CD14-positive monocyte (primary cell): ENCODE results near the gene RBFOX2. TPM values are rescaled to one million over a fixed set of nuclear protein-coding genes. Genes with fewer than 3 reads are reported as not detected.

ENCODE experiments used
- DNase-seq, 3 donors: peaks; one replicate each; pipeline ENCODE4 v3.0.0-alpha.2; 2011 to 2022
- H2AFZ ChIP-seq: 2 replicates; pipeline ENCODE4 v1.6.0; 2012; ENCODE audit warnings: mild to moderate bottlenecking, low read depth, low read length, inconsistent platforms; ENCODE audit not compliant: insufficient read depth, poor library complexity, severe bottlenecking
- H3K27ac ChIP-seq, 2 donors: 1 replicate in 1 of 2; 2 replicates in 1 of 2; pipeline ENCODE4 v1.5.1; 2012 to 2013; ENCODE audit warnings: low read length in 2 of 2, control low read depth in 1 of 2, inconsistent platforms in 1 of 2, low read depth in 1 of 2, mild to moderate bottlenecking in 1 of 2
- H3K27me3 ChIP-seq, 2 donors: one replicate each; pipeline versions ENCODE4 v1.6.0 to v1.6.1; 2011 to 2013; ENCODE audit warnings: low read length in 2 of 2; ENCODE audit not compliant: control insufficient read depth in 2 of 2, insufficient read depth in 2 of 2
- H3K36me3 ChIP-seq, 2 donors: replicated peaks in 1 of 2; 1 replicate in 1 of 2; 2 replicates in 1 of 2; pipeline versions ENCODE4 v1.5.1 to v1.6.1; 2012 to 2013; ENCODE audit warnings: low read length in 2 of 2, control low read depth in 1 of 2, inconsistent platforms in 1 of 2, mild to moderate bottlenecking in 1 of 2; ENCODE audit not compliant: insufficient read depth in 2 of 2, control insufficient read depth in 1 of 2
- H3K4me1 ChIP-seq, 2 donors: 1 replicate in 1 of 2; 2 replicates in 1 of 2; pipeline versions ENCODE4 v1.5.1 to v1.6.1; 2012 to 2013; ENCODE audit warnings: low read length in 2 of 2, control low read depth in 1 of 2, inconsistent platforms in 1 of 2, mild to moderate bottlenecking in 1 of 2, moderate library complexity in 1 of 2; ENCODE audit not compliant: insufficient read depth in 2 of 2, control insufficient read depth in 1 of 2
- H3K4me2 ChIP-seq: replicated peaks from 2 replicates; pipeline ENCODE3; 2012; ENCODE audit warnings: low read length, moderate library complexity, mild to moderate bottlenecking; ENCODE audit not compliant: poor library complexity, severe bottlenecking; ENCODE audit errors: extremely low read depth
- H3K4me3 ChIP-seq, 3 experiments: fragments of 200-600 bp in 1 of 3; sonication (generic) in 1 of 3; replicated peaks in 1 of 3; 1 replicate in 2 of 3; 2 replicates in 1 of 3; pipeline ENCODE4 v1.5.1; 2011 to 2013; ENCODE audit warnings: low read length in 3 of 3, mild to moderate bottlenecking in 3 of 3, control low read depth in 2 of 3, low read depth in 2 of 3, inconsistent platforms in 1 of 3, moderate library complexity in 1 of 3
- H3K79me2 ChIP-seq: 2 replicates; pipeline ENCODE4 v1.6.0; 2012; ENCODE audit warnings: mild to moderate bottlenecking, control low read depth, inconsistent platforms, low read length, moderate library complexity; ENCODE audit not compliant: insufficient read depth
- H3K9ac ChIP-seq: 2 replicates; pipeline ENCODE4 v1.6.0; 2017; ENCODE audit warnings: low read length, mild to moderate bottlenecking; ENCODE audit not compliant: insufficient read depth, poor library complexity, severe bottlenecking
- H3K9me3 ChIP-seq, 2 donors: replicated peaks in 1 of 2; 1 replicate in 1 of 2; 2 replicates in 1 of 2; pipeline versions ENCODE4 v1.5.1 to v1.6.1; 2012 to 2013; ENCODE audit warnings: low read length in 2 of 2, control low read depth in 1 of 2; ENCODE audit not compliant: control insufficient read depth in 1 of 2, insufficient read depth in 1 of 2
- H4K20me1 ChIP-seq: 2 replicates; pipeline ENCODE4 v1.6.0; 2012; ENCODE audit warnings: mild to moderate bottlenecking, low read length, control low read depth, moderate library complexity; ENCODE audit not compliant: insufficient read depth
- H3K27ac Mint-ChIP-seq, 7 donors: one replicate each; pipeline ENCODE4 v1.8.0; 2020; ENCODE audit warnings: mild to moderate bottlenecking in 7 of 7, mixed read lengths in 7 of 7, moderate library complexity in 6 of 7, inconsistent platforms in 2 of 7
- H3K27me3 Mint-ChIP-seq, 3 donors: one replicate each; pipeline ENCODE4 v1.8.0; 2021 to 2022; ENCODE audit warnings: low read depth in 3 of 3, mild to moderate bottlenecking in 3 of 3, mixed read lengths in 3 of 3, moderate library complexity in 3 of 3, inconsistent platforms in 1 of 3
- H3K36me3 Mint-ChIP-seq, 2 donors: one replicate each; pipeline ENCODE4 v1.8.0; 2020; ENCODE audit warnings: mixed read lengths in 2 of 2, inconsistent platforms in 1 of 2, mild to moderate bottlenecking in 1 of 2
- H3K4me1 Mint-ChIP-seq: one replicate; pipeline ENCODE4 v1.8.0; 2020; ENCODE audit warnings: mild to moderate bottlenecking, mixed read lengths
- H3K4me3 Mint-ChIP-seq, 2 donors: one replicate each; pipeline ENCODE4 v1.8.0; 2020; ENCODE audit warnings: mild to moderate bottlenecking in 2 of 2, mixed read lengths in 2 of 2, moderate library complexity in 1 of 2
- H3K9me3 Mint-ChIP-seq, 7 donors: one replicate each; pipeline ENCODE4 v1.8.0; 2020 to 2022; ENCODE audit warnings: mixed read lengths in 7 of 7, mild to moderate bottlenecking in 6 of 7, moderate library complexity in 6 of 7, inconsistent platforms in 2 of 7
- CTCF ChIP-seq: fragments of 200-600 bp; IDR thresholded peaks from one replicate; pipeline ENCODE4 v1.8.0; 2022; ENCODE audit warnings: antibody characterized with exemption, mild to moderate bottlenecking
- WGBS: methylation state at CpG from one replicate; pipeline ENCODE4 v1.1.5; 2013; ENCODE audit warnings: missing lambda C conversion rate; ENCODE audit not compliant: insufficient coverage; 5-methylcytosine and 5-hydroxymethylcytosine counted together
- intact Hi-C, 2 donors: fragments of 100-400 bp; cut with micrococcal nuclease; formaldehyde crosslinking; loops; one replicate each; pipeline versions ENCODE4 v1.15.0 to v1.15.1; 2023
- polyA plus RNA-seq, 3 donors: library from polyadenylated mRNA; depleted of rRNA in 1 of 3; unstranded in 2 of 3; stranded (reverse) in 1 of 3; fragments of 300-500 nt in 2 of 3; fragments of >200 nt in 1 of 3; fragmentation: Illumina TruSeq in 2 of 3; gene quantifications; 1 replicate in 2 of 3; 2 replicates in 1 of 3; pipeline ENCODE4 v1.2.3, GENCODE V29; 2012 to 2021

Gene RBFOX2
- polyA plus RNA-seq, 3 donors = not detected

- H3K27ac Mint-ChIP-seq = no peak overlapping the region
- WGBS = no CpG with 5 or more reads among the region's 2 CpGs
- H3K4me3 Mint-ChIP-seq = no peak overlapping the region
- H3K36me3 Mint-ChIP-seq = no peaks in the 10 kb centered on the region
- Histone ChIP-seq H2AFZ (no peak overlapping the region), H3K4me2 (no peak overlapping the region), H3K9me3 (no peaks in the 10 kb centered on the region), H3K27me3 (no peaks in the 10 kb centered on the region), H3K27ac (no peak overlapping the region), H3K9ac (no peak overlapping the region), H3K4me1 (no peaks in the 10 kb centered on the region), H3K36me3 (no peaks in the 10 kb centered on the region), H3K4me3 (no peak overlapping the region), H3K79me2 (no peaks in the 10 kb centered on the region), H4K20me1 (no peaks in the 10 kb centered on the region)
- no peak for TF ChIP-seq CTCF
- H3K9me3 Mint-ChIP-seq = no peaks in the 10 kb centered on the region
- no peak for DNase-seq
- intact Hi-C loops = no loop called here
- H3K27me3 Mint-ChIP-seq = no peaks in the 10 kb centered on the region
- peaks cover 2% of the 10 kb centered on the region for H3K4me1 Mint-ChIP-seq
These were observed 105.6 kb downstream of the RBFOX2 start for GRCh38 chr22:35923026-35923425.

- Histone ChIP-seq H3K27ac (no peak overlapping the region), H2AFZ (no peak overlapping the region), H3K27me3 (no peaks in the 10 kb centered on the region), H3K4me3 (no peak overlapping the region), H3K36me3 (no peaks in the 10 kb centered on the region), H4K20me1 (no peaks in the 10 kb centered on the region), H3K9me3 (no peaks in the 10 kb centered on the region), H3K4me2 (no peak overlapping the region), H3K79me2 (no peaks in the 10 kb centered on the region), H3K9ac (no peak overlapping the region), H3K4me1 (no peaks in the 10 kb centered on the region)
- H3K4me1 Mint-ChIP-seq = peaks cover 2% of the 10 kb centered on the region
- H3K27ac Mint-ChIP-seq = peak overlapping the region in 1 of 7 donors; percentile 29
- no peak overlapping the region for H3K4me3 Mint-ChIP-seq
- H3K36me3 Mint-ChIP-seq = no peaks in the 10 kb centered on the region
- H3K27me3 Mint-ChIP-seq = no peaks in the 10 kb centered on the region
- DNase-seq = peak; percentile 15 to 53 (median 38)
- H3K9me3 Mint-ChIP-seq = no peaks in the 10 kb centered on the region
- peak; percentile 59 for TF ChIP-seq CTCF
- intact Hi-C loops = no loop called here
These were observed 106.8 kb downstream of the RBFOX2 start for GRCh38 chr22:35921777-35922176.
